Neural cell (in vitro differentiated cells): Measurements from ENCODE around the gene XXYLT1. TPM values are rescaled to one million over a fixed set of nuclear protein-coding genes. Genes with fewer than 3 reads are reported as not detected.

Experiments
- H2AFZ ChIP-seq: fragments of 200-600, 300-800 bp; sonication (generic), shearing (Covaris generic); 2 replicates; pipeline ENCODE4 v1.6.0; 2014; ENCODE audit warnings: low read depth, mild to moderate bottlenecking, antibody characterized with exemption, low read length, moderate library complexity
- H3F3A ChIP-seq: fragments of 200-600 bp; shearing (Covaris generic); 2 replicates; pipeline ENCODE4 v1.6.1; 2016; ENCODE audit warnings: mild to moderate bottlenecking, moderate library complexity, mixed read lengths, antibody characterized with exemption, low read length; ENCODE audit not compliant: insufficient read depth, poor library complexity, severe bottlenecking
- H3K27ac ChIP-seq: fragments of 200-600, 300-800 bp; sonication (generic), shearing (Covaris generic); 2 replicates; pipeline ENCODE4 v1.5.1; 2014; ENCODE audit warnings: mild to moderate bottlenecking, low read length, moderate library complexity
- H3K27me3 ChIP-seq: fragments of 300-800, 200-600 bp; sonication (generic), shearing (Covaris generic); 2 replicates; pipeline ENCODE4 v1.6.0; 2014; ENCODE audit warnings: mild to moderate bottlenecking, low read depth, low read length, moderate library complexity; ENCODE audit not compliant: insufficient read depth
- H3K36me3 ChIP-seq: fragments of 300-800, 200-600 bp; sonication (generic), shearing (Covaris generic); 2 replicates; pipeline ENCODE4 v1.5.1; 2014; ENCODE audit warnings: mild to moderate bottlenecking, antibody characterized with exemption, low read length, moderate library complexity; ENCODE audit not compliant: insufficient read depth
- H3K4me2 ChIP-seq: fragments of 300-800, 200-600 bp; sonication (generic), shearing (Covaris generic); 2 replicates; pipeline ENCODE4 v1.6.0; 2014; ENCODE audit warnings: mild to moderate bottlenecking, low read length
- H3K4me3 ChIP-seq: fragments of 300-800, 200-600 bp; sonication (generic), shearing (Covaris generic); 2 replicates; pipeline ENCODE4 v1.5.1; 2014; ENCODE audit warnings: mild to moderate bottlenecking, low read length, moderate library complexity
- H3K79me2 ChIP-seq: fragments of 200-600 bp; shearing (Covaris generic); replicated peaks from 2 replicates; pipeline ENCODE4 v1.6.0; 2014; ENCODE audit warnings: mild to moderate bottlenecking, low read length, moderate library complexity; ENCODE audit not compliant: insufficient read depth
- H3K9ac ChIP-seq: fragments of 300-800, 200-600 bp; sonication (generic), shearing (Covaris generic); 2 replicates; pipeline ENCODE4 v1.6.1; 2016; ENCODE audit warnings: mild to moderate bottlenecking, low read length, mixed read lengths
- H3K9me2 ChIP-seq: fragments of 200-600 bp; shearing (Covaris generic); 2 replicates; pipeline ENCODE4 v1.6.1; 2016; ENCODE audit warnings: mild to moderate bottlenecking, low read length, mixed read lengths; ENCODE audit not compliant: insufficient read depth
- H3K9me3 ChIP-seq: fragments of 200-600, 300-800 bp; sonication (generic), shearing (Covaris generic); 2 replicates; pipeline ENCODE4 v1.6.1; 2016; ENCODE audit warnings: mild to moderate bottlenecking, mixed run types, low read length, moderate library complexity, mixed read lengths
- H4K20me1 ChIP-seq: fragments of 200-600 bp; shearing (Covaris generic); 2 replicates; pipeline ENCODE4 v1.6.1; 2016; ENCODE audit warnings: mild to moderate bottlenecking, mixed run types; ENCODE audit not compliant: insufficient read depth
- EP300 ChIP-seq: fragments of 450-650 bp; conservative IDR thresholded peaks from 2 replicates; pipeline ENCODE4 v1.6.1; 2014; ENCODE audit warnings: antibody characterized with exemption, mild to moderate bottlenecking, moderate library complexity; ENCODE audit not compliant: poor library complexity, severe bottlenecking
- EZH2 ChIP-seq: fragments of 200-600, 300-800 bp; shearing (Covaris generic), sonication (generic); IDR thresholded peaks from 2 replicates; pipeline ENCODE4 v1.6.1; 2014; ENCODE audit warnings: antibody characterized with exemption, low read length, borderline replicate concordance, mild to moderate bottlenecking; ENCODE audit not compliant: insufficient read depth, poor library complexity, severe bottlenecking
- MXI1 ChIP-seq: fragments of 450-650 bp; conservative IDR thresholded peaks from 2 replicates; pipeline ENCODE4 v1.6.1; 2014; ENCODE audit warnings: antibody characterized with exemption, mild to moderate bottlenecking; ENCODE audit not compliant: poor library complexity, severe bottlenecking
- POLR2AphosphoS5 ChIP-seq: IDR thresholded peaks from 2 replicates; pipeline ENCODE4 v1.6.1; 2012
- RAD21 ChIP-seq: fragments of 450-650 bp; conservative IDR thresholded peaks from 2 replicates; pipeline ENCODE4 v1.6.1; 2014; ENCODE audit warnings: antibody characterized with exemption, mild to moderate bottlenecking, moderate library complexity
- SMC3 ChIP-seq: fragments of 450-650 bp; conservative IDR thresholded peaks from 2 replicates; pipeline ENCODE4 v1.6.1; 2014; ENCODE audit warnings: antibody characterized with exemption, mild to moderate bottlenecking, moderate library complexity; ENCODE audit not compliant: poor library complexity
- TAF1 ChIP-seq: IDR thresholded peaks from 2 replicates; pipeline ENCODE4 v1.6.1; 2012; ENCODE audit warnings: low read depth
- polyA plus RNA-seq: library from polyadenylated mRNA; depleted of rRNA; stranded (reverse); fragments of >200 nt; gene quantifications from 2 replicates; pipeline ENCODE4 v1.2.3, GENCODE V29; 2014
- TF ChIP-seq, protein P1 (sequence below): IDR thresholded peaks from 2 replicates; pipeline ENCODE4 v1.6.1; 2012; ENCODE audit warnings: borderline replicate concordance
- TF ChIP-seq, protein P2 (sequence below): fragments of 450-650 bp; IDR thresholded peaks from 2 replicates; pipeline ENCODE4 v1.5.1; 2014; ENCODE audit warnings: antibody characterized with exemption, mild to moderate bottlenecking, moderate library complexity; ENCODE audit not compliant: poor library complexity, severe bottlenecking

XXYLT1 gene
- polyA plus RNA-seq, 1 donor from 2014 or later = 25.4 TPM

DNA sequence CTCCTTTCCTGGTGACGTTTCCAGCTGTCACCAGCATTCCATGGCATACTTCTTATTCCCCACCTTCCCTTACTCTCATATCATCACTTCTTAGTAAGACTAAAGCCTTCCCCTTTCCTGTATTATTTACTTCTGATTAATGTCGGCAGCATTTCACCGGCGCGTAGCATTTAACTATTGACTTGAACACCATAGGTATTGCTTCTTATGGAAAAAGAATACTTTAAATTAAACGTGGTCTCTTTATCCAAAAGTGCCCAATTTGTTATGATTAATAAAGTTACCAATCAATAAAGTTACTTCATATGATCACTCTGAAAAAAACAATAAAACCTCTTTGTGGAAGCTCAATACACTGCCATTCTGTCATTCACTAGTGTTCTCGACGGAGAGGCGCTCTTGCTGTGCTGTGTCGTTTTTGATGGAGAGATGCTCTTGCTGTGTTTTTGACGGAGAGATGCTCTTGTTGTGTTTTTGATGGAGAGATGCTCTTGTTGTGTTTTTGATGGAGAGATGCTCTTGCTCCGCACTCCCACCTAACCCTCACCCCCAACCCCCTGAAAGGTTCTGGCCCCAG lies 165.0 kb downstream of the XXYLT1 start:
- Histone ChIP-seq H3K79me2 (no peaks in the 10 kb centered on the region), H3F3A (no peaks in the 10 kb centered on the region), H3K4me3 (no peak overlapping the region), H4K20me1 (no peaks in the 10 kb centered on the region), H3K27ac (no peak overlapping the region), H3K36me3 (no peaks in the 10 kb centered on the region), H3K4me2 (no peak overlapping the region), H3K9me2 (no peaks in the 10 kb centered on the region), H3K27me3 (no peaks in the 10 kb centered on the region), H3K9ac (no peak overlapping the region), H3K9me3 (no peaks in the 10 kb centered on the region), H2AFZ (no peak overlapping the region)
- no peak for TF ChIP-seq RAD21

DNA sequence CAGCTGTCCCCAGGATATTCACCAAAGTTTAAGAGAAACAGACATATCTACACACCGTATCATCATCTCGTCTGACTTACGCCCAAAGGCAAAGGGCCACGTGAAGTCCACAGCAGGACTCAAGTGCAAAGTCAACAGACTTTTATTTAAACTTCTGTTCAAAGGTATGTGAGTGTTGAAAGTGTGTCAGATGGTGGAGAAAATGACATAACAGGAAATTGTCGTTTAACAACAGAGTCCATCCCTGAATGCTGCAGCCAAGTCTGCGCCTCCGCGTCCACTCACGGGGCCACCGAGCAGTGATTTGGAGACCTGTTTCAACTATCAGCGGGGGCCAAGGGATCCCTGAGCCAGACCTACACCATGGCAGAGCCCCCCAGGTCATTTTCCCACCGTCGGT lies 165.6 kb downstream of the XXYLT1 start:
- no peak overlapping the region for H3K4me2 ChIP-seq
- H4K20me1 ChIP-seq = no peaks in the 10 kb centered on the region
- H3K4me3 ChIP-seq = no peak overlapping the region
- no peaks in the 10 kb centered on the region for H3K27me3 ChIP-seq
- H3F3A ChIP-seq = no peaks in the 10 kb centered on the region
- H3K79me2 ChIP-seq = no peaks in the 10 kb centered on the region
- H3K9me2 ChIP-seq = no peaks in the 10 kb centered on the region
- H2AFZ ChIP-seq = no peak overlapping the region
- no peaks in the 10 kb centered on the region for H3K36me3 ChIP-seq
- no peaks in the 10 kb centered on the region for H3K9me3 ChIP-seq
- TF ChIP-seq EP300 (no peak), POLR2AphosphoS5 (no peak), MXI1 (no peak), TAF1 (no peak), SMC3 (no peak), RAD21 (no peak), EZH2 (no peak)
- TF ChIP-seq, protein P1, sequence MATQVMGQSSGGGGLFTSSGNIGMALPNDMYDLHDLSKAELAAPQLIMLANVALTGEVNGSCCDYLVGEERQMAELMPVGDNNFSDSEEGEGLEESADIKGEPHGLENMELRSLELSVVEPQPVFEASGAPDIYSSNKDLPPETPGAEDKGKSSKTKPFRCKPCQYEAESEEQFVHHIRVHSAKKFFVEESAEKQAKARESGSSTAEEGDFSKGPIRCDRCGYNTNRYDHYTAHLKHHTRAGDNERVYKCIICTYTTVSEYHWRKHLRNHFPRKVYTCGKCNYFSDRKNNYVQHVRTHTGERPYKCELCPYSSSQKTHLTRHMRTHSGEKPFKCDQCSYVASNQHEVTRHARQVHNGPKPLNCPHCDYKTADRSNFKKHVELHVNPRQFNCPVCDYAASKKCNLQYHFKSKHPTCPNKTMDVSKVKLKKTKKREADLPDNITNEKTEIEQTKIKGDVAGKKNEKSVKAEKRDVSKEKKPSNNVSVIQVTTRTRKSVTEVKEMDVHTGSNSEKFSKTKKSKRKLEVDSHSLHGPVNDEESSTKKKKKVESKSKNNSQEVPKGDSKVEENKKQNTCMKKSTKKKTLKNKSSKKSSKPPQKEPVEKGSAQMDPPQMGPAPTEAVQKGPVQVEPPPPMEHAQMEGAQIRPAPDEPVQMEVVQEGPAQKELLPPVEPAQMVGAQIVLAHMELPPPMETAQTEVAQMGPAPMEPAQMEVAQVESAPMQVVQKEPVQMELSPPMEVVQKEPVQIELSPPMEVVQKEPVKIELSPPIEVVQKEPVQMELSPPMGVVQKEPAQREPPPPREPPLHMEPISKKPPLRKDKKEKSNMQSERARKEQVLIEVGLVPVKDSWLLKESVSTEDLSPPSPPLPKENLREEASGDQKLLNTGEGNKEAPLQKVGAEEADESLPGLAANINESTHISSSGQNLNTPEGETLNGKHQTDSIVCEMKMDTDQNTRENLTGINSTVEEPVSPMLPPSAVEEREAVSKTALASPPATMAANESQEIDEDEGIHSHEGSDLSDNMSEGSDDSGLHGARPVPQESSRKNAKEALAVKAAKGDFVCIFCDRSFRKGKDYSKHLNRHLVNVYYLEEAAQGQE = no peak
- TF ChIP-seq, protein P2, sequence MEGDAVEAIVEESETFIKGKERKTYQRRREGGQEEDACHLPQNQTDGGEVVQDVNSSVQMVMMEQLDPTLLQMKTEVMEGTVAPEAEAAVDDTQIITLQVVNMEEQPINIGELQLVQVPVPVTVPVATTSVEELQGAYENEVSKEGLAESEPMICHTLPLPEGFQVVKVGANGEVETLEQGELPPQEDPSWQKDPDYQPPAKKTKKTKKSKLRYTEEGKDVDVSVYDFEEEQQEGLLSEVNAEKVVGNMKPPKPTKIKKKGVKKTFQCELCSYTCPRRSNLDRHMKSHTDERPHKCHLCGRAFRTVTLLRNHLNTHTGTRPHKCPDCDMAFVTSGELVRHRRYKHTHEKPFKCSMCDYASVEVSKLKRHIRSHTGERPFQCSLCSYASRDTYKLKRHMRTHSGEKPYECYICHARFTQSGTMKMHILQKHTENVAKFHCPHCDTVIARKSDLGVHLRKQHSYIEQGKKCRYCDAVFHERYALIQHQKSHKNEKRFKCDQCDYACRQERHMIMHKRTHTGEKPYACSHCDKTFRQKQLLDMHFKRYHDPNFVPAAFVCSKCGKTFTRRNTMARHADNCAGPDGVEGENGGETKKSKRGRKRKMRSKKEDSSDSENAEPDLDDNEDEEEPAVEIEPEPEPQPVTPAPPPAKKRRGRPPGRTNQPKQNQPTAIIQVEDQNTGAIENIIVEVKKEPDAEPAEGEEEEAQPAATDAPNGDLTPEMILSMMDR = no peak
- H3K27ac ChIP-seq = no peak overlapping the region
- H3K9ac ChIP-seq = no peak overlapping the region

DNA sequence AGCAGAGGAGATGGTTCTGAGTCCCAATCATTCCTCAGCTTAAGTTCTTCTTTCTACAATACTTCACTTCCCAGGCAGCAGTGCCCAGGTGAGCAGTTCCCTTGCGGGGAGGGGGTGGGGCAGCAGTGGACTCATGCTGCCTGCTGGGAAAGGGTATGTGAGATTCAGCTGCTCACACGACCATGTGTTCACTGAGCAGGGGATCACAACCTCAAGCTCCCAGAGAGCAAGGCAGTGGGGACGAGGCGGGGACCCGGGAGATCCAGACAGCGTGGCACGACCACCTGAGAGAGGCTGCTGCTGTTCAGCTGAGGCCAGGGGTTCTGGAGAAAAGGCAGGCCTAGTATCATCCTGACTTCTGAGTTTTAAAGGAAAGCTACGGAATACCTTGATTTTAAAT lies 166.6 kb downstream of the XXYLT1 start:
- Histone ChIP-seq H3K9ac (no peak overlapping the region), H3K79me2 (no peaks in the 10 kb centered on the region), H3K9me2 (no peaks in the 10 kb centered on the region), H3K4me3 (no peak overlapping the region), H3K9me3 (no peaks in the 10 kb centered on the region), H3K27me3 (no peaks in the 10 kb centered on the region), H4K20me1 (no peaks in the 10 kb centered on the region), H3K27ac (no peak overlapping the region), H3K36me3 (no peaks in the 10 kb centered on the region), H3K4me2 (no peak overlapping the region), H2AFZ (no peak overlapping the region), H3F3A (no peaks in the 10 kb centered on the region)
- TF ChIP-seq, protein P2 = no peak
- TF ChIP-seq MXI1 (no peak), POLR2AphosphoS5 (no peak), EP300 (no peak), SMC3 (no peak), TAF1 (no peak), RAD21 (no peak)
- TF ChIP-seq, protein P1 = no peak
